ENCODE data around the gene RYR3. TPM values are rescaled to one million over a fixed set of nuclear protein-coding genes. Genes with fewer than 3 reads are reported as not detected.

The RYR3 gene
- total RNA-seq, 1 donor from 2014 or later = 7.4 TPM

DNA sequence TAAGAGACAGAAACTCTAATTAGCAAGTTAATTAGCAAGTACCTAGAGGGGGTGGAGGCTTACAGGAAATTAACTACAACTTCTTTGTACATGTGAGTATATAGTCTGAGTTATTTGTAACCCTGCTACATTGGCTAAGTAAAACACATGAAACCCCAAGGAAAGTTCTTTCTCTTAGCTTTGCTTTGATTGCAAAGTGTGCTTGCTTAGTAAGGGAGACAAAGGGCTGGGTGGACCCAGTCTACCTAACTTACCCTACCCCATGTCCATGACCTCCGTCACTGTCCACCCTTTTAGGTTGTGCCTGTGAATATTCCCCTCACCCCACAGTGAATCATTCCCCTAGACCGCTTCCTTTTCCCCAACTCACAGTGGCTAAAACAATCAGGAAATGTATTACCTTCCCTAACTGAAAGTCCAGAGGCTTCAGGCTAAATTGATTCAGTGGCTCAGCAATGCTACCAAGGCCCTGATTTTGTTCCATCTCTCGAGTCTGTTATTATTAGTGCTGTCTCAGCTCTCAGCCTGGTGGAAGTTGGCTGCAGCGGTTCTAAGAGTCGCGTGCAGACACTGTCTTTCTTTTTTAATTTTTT lies 31.1 kb upstream of the RYR3 start:
- Mint-ChIP-seq H3K4me3 (ENCODE audit: unreplicated experiment) (no peak overlapping the region), H3K9me3 (ENCODE audit: unreplicated experiment) (peaks cover 2% of the 10 kb centered on the region), H3K27ac (ENCODE audit: unreplicated experiment) (no peak overlapping the region), H3K36me3 (ENCODE audit: unreplicated experiment) (peaks cover 11% of the 10 kb centered on the region), H3K27me3 (ENCODE audit: unreplicated experiment) (peaks cover 3% of the 10 kb centered on the region), H3K4me1 (ENCODE audit: low read depth, unreplicated experiment) (no peaks in the 10 kb centered on the region)
- TF ChIP-seq, protein P1, sequence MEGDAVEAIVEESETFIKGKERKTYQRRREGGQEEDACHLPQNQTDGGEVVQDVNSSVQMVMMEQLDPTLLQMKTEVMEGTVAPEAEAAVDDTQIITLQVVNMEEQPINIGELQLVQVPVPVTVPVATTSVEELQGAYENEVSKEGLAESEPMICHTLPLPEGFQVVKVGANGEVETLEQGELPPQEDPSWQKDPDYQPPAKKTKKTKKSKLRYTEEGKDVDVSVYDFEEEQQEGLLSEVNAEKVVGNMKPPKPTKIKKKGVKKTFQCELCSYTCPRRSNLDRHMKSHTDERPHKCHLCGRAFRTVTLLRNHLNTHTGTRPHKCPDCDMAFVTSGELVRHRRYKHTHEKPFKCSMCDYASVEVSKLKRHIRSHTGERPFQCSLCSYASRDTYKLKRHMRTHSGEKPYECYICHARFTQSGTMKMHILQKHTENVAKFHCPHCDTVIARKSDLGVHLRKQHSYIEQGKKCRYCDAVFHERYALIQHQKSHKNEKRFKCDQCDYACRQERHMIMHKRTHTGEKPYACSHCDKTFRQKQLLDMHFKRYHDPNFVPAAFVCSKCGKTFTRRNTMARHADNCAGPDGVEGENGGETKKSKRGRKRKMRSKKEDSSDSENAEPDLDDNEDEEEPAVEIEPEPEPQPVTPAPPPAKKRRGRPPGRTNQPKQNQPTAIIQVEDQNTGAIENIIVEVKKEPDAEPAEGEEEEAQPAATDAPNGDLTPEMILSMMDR (IDR thresholded peaks at IDR 0.05; ENCODE audit: partially characterized antibody, unreplicated experiment) = no peak
- DNase-seq = no peak

GRCh38 chr15:33282226-33283020 lies 28.3 kb upstream of the RYR3 start:
- TF ChIP-seq, protein P1 (IDR thresholded peaks at IDR 0.05; ENCODE audit: partially characterized antibody, unreplicated experiment) = no peak
- Mint-ChIP-seq H3K9me3 (ENCODE audit: unreplicated experiment) (peaks cover 2% of the 10 kb centered on the region), H3K36me3 (ENCODE audit: unreplicated experiment) (no peaks in the 10 kb centered on the region), H3K27ac (ENCODE audit: unreplicated experiment) (no peak overlapping the region), H3K4me1 (ENCODE audit: low read depth, unreplicated experiment) (no peaks in the 10 kb centered on the region), H3K4me3 (ENCODE audit: unreplicated experiment) (no peak overlapping the region), H3K27me3 (ENCODE audit: unreplicated experiment) (peaks cover 3% of the 10 kb centered on the region)
- DNase-seq = no peak

DNA sequence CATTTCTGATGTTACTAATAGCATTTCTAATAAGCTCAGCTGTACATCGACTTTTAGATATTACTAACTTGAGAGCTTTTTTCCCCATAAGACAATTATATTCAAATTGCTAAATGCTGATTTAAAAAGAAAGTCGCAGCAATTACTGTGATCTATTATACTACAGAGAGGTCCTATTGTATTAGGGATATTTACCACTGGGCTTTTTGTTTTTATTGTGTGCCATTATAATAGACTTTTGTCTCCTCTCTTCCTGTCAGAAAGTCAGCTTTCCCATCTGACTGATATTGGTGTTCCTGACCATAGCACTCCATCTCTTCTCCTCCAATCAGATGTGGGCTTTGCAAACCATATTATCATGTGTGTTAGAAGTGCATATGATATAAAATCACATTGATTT lies 27.2 kb upstream of the RYR3 start:
- no peak for DNase-seq

DNA sequence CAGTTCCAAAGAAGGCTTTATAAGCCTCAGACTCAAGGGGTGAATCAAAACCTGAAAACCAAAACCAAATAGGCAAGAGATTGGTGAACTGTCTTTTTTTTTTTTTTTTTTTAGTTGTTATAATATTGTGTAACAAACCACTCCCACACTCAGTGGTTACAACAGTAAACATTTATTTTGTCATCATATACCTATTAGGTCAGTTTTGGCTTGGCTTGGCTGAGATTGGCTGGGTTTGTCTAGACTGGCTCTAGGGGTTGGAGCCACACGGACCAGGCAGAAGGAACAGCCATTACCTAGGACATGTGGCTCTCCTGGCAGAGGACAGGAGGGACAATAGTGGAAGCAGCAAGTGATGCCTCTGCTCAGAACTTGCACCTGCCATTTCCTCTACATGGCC lies 26.4 kb upstream of the RYR3 start:
- DNase-seq = no peak
- no peak overlapping the region for H3K4me3 Mint-ChIP-seq (ENCODE audit: unreplicated experiment)
- no peak overlapping the region for H3K27ac Mint-ChIP-seq (ENCODE audit: unreplicated experiment)
- no peaks in the 10 kb centered on the region for H3K36me3 Mint-ChIP-seq (ENCODE audit: unreplicated experiment)
- no peaks in the 10 kb centered on the region for H3K4me1 Mint-ChIP-seq (ENCODE audit: low read depth, unreplicated experiment)
- peaks cover 2% of the 10 kb centered on the region for H3K9me3 Mint-ChIP-seq (ENCODE audit: unreplicated experiment)
- TF ChIP-seq, protein P1 (IDR thresholded peaks at IDR 0.05; ENCODE audit: partially characterized antibody, unreplicated experiment) = no peak
- no peaks in the 10 kb centered on the region for H3K27me3 Mint-ChIP-seq (ENCODE audit: unreplicated experiment)

More for the DNA sequence above, 27.2 kb upstream of the RYR3 start:
- H3K27me3 Mint-ChIP-seq (ENCODE audit: unreplicated experiment) = peaks cover 3% of the 10 kb centered on the region
- peaks cover 2% of the 10 kb centered on the region for H3K9me3 Mint-ChIP-seq (ENCODE audit: unreplicated experiment)
- TF ChIP-seq, protein P1 (IDR thresholded peaks at IDR 0.05; ENCODE audit: partially characterized antibody, unreplicated experiment) = no peak
- H3K27ac Mint-ChIP-seq (ENCODE audit: unreplicated experiment) = no peak overlapping the region
- H3K4me3 Mint-ChIP-seq (ENCODE audit: unreplicated experiment) = no peak overlapping the region
- H3K4me1 Mint-ChIP-seq (ENCODE audit: low read depth, unreplicated experiment) = no peaks in the 10 kb centered on the region
- no peaks in the 10 kb centered on the region for H3K36me3 Mint-ChIP-seq (ENCODE audit: unreplicated experiment)

DNA sequence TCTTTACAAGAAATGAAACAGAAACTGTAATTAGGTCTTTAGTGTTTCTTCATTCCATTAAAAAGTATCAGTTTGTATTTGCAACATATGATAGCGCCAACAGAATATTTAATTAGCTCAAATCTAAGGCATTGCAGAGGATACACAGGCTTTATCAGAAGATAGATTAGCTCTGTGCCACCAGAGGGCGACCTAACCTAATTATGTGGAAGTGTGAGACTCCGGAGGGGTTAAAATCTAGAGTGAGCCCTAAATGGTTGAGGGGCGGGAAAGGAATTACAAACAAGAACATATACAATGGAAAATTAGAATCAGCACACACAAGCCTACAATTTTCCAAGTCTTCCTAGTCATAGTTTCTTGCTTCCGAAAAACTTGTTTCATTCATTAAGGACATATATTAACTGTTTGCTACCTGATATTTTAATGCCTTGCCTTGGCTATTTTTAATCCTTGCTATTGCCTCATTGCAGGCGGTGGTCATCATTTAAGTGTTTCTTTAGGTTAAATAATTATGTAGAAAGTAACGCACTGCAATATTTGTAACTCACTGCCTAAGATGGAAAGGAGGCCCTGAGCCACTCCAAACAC lies 18.0 kb upstream of the RYR3 start:
- Mint-ChIP-seq H3K9me3 (ENCODE audit: unreplicated experiment) (no peaks in the 10 kb centered on the region), H3K27ac (ENCODE audit: unreplicated experiment) (no peak overlapping the region), H3K27me3 (ENCODE audit: unreplicated experiment) (no peaks in the 10 kb centered on the region), H3K4me3 (ENCODE audit: unreplicated experiment) (no peak overlapping the region), H3K4me1 (ENCODE audit: low read depth, unreplicated experiment) (no peaks in the 10 kb centered on the region), H3K36me3 (ENCODE audit: unreplicated experiment) (no peaks in the 10 kb centered on the region)
- peak; percentile 75 for DNase-seq
- TF ChIP-seq, protein P1 (IDR thresholded peaks at IDR 0.05; ENCODE audit: partially characterized antibody, unreplicated experiment) = peak; percentile 81
